Stimulated activated CD4-positive, alpha-beta T cell treated with anti-CD3 and anti-CD28 coated beads, Interleukin-2, amount 100 ng/mL, for 24 hours (primary cell): Measurements from ENCODE around the gene POR.

Experiments
- DNase-seq, 2 donors: peaks; one replicate each; pipeline ENCODE4 v3.0.0-alpha.2; 2020

POR gene

DNA sequence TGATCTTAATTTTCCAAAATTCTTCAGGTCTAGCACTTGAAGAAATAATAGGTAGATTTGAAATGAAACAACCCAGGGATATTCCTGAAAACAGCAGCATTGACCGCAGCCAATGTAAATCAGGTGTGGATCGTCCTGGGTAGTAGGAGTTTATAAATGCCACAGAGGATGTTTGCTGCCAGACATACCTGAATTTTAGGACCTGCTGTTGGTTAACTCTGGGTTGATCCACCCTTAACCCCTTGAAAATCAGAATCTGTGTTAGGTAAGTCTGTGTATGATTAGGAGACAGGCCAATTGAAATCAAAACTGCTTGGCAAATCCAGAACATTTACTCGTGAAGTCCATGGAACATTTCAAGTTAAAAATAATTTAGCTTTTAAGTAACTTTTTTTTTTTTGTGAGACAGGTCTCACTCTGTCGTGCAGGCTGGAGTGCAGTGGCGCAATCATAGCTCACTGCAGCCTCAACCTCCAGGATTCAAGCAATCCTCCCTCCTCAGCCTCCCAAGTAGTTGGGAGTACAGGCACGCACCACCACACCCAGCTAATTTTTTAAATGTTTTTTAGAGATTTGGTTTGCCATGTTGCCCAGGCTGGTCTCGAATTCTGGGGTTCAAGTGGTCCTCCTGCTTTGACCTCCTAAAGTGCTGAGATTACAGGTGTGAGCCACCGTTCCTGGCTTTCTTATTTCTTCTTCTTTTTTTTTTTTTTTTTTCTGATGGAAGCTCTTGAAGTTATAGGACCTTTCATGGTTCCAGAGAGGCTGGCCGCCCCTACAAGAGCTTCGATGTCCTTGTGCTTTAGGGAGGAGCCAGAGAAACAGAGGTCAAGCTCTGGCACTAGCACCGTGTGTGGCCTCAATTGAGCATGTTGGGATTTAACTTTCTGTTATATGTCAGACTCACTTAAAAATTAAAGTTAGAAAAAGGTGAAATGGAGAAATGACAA lies 2.0 kb downstream of the POR start:
- DNase-seq, result no peak

DNA sequence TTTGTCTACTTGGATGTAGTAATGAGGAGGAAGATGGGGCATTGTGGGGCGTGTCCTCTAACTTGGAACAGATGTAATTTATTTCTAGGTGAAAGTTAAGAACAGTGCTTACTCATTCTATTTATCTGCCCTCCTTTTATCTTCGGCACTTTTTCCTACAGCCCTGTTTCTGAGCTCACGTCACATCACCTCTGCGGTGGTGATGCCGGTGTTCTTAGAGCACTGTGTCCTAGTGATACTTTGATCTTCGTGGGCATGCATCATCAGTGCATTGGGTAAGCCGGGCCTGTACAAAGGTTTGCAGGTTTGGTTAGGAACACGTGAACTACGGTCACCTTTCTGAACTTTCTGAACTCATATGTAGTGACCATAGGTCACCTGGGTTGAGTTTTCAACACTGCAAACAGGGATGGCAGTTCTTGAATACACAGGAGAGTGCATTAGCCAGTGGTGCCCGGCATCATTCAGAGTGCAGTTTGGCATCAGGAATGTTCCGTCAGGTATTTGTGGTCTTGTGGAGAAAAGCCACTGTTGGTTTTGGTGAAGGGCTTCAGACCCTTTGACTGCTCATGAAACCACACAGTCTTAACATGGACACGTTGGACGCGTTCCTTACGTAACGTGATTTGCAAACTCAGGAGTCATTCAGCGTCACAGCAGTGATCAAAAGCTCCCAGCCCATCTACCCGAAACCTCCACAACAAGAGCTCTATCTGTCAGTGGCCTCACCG lies 5.6 kb downstream of the POR start:
- DNase-seq, result peak; percentile 30 to 46

DNA sequence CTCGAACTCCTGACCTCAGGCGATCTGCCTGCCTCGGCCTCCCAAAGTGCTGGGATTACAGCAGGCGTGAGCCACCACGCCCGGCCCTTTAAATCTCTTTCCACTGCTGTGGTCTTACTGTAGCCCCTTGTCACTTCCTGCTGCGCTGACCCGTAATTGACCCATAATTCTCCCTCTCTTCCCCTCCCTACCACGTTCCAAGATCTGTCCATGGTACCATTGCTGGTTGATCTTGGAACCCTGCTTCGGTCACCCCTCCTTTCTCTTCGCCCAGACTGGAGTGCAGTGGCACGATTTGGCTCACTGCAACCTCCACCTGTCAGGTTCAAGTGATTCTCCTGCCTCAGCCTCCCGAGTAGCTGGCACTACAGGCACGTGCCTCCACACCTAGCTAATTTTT lies 6.5 kb downstream of the POR start:
- DNase-seq, result no peak

DNA sequence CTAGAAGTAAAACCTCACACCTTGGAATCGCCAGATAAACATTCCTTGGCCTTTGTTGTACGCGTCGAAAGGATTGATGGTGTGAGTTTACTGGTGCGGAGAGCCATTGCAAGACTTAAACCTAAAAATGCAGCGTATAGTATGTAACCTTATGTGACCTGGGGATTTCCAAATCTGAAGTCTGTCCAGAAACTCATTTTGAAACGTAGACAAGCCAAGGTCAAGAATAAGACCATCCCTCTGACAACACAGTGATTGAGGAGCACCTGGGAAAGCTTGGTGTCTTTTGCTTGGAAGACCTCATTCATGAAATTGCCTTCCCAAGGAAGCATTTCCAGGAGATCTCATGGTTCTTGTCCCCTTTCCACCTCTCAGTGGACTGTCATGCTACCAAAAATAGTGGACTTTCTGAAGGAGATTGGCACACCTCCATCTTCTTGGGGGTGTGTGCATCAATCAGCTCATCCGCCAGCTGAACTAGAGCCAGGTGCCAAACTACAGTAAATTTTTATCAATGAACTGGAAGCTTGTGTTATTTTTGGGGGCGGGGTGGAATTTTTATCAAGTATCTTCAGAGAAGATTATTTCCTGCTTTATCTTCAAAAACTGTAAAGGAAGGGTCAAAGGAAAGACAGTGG lies 8.1 kb downstream of the POR start:
- DNase-seq, result no peak

DNA sequence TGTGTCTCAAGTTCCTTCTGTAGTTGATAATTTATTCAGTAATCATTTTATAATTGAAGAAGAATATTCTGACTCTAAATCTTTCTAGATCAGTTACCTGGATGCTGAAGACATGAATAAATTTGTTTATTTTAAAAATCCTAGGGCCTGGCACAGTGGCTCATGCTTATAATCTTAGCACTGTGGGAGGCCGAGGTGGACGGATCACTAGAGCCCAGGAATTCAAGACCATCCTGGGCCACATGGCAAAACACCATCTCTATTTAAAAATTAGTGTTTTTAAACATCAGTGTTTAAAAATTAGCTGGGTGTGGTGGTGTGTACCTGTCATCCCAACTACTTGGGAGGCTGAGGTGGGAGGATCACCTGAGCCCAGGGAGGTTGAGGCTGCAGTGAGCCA lies 9.3 kb downstream of the POR start:
- no peak for DNase-seq

DNA sequence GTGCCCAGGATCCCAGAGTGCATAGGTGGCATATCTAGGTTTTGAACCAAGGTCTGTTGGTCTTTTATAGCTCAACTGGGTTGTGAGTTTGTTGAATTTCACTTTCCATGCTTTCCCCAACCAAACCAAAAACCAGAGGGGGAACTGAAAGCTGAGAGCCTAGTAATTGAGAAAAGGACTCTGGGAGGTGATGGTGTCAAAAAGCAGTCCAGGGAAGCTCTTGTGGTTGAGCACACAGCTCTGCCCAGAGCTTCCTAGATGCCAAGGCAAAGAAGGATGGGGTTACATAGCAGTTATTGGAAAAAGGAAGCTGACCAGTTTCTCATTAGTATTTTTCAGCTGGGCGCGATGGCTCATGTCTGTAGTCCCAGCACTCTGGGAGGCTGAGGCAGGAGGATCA lies 9.9 kb downstream of the POR start:
- no peak for DNase-seq

DNA sequence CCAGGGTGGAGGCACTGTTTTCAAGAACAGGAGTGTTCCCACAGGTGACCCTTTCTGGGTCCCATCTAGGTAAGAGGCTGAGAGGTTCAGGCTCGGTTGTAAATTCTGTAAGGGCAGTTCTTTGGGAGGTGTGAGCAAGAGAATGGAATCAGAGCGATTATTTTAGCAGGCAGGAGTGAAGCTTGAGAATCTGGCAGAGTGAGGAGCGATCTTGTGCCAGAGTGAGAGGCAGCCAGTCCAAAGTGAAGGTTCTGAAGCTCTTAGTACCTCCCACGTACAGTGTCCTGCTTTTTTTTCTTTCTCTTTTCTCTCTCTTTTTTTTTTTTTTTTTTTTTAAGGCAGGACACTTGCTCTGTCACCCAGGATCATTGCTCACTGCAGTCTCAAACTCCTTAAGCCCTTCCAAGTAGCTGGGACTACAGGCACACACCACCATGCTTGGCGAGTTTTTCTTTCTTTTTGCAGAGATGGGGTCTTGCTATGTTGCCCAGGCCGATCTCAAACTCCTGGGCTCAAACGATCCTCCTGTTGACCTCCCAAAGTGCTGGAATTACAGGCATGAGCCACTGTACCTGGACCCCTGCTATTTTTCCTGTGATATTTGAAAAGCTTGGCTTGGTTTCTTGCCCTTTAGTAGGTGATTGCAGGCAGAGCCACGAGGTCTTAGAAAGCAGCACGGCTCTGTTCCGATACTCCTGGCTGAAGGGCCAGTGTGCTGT lies 10.9 kb downstream of the POR start:
- DNase-seq, result no peak

DNA sequence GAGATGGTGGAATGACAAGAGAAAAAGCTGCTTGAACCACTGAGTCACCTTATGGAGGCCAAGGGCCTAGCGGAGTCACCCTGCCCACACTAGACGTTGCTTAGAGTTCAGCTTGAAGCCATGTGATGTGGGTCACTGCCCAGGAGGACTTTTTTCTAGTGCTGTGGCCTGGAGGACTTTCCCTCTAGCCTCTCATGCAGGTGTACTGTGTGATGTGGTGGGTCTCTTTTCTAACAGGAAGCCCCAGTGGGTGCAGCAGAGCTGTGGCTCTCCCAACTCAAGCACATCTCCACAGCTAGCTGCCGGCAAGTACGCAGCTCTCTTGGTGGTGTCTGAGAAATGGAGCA lies 13.6 kb downstream of the POR start:
- no peak for DNase-seq

DNA sequence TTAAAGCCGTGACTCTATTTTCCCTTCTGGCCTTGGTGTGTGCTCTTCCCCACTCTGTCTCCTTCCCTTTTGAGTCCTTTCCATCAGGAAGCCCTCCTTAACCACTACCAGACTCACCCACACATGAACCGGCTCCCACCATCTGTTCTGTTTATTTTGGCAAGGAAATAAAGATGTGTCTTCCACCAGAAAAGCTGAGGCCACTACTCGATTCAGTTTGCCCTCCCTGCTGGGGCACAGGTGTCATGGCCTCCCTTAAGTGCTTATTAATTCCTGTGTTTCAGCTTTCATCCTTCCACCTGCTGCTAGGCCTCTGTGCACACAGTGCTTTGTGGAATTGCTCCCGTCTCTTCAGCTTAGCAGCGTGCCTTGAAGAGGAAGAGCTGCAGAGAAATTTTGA lies 16.7 kb downstream of the POR start:
- no peak for DNase-seq

DNA sequence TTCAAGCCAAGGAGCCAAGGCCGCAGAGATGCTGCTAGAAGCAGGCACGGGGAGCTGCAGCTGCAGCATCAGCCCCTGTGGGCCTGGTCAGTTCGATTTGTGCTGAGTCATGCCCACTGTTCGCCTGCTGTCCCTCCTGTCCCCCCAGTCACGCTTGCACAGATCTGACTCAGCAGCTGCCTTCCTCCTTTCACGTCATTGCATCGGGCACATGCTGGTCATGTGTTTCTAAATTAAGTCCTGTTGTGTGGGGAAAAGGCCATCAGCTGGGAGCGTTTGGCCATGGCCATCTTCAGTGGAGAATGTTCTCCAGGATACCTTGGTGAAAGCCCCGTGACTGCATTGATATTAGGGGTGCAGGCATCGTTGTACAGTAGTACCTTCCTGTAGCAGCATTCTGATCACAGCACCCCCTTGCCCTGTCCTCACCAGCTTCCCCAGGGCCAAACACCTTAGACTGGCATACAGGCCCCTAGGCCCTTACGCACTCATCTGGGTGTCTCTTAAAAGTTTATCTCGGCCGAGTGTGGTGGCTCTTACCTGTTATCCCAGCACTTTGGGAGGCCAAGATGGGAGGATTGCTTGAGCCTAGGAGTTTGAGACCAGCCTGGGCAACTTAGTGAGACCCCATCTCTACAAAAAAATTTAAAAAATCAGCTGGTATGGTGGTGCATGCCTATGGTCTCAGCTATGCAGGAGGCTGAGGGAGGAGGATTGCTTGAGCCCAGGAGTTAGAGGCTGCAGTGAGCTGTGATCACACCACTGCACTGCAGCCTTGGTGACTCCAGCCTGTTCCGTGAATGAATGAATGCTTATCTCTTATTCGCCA lies 23.2 kb downstream of the POR start:
- DNase-seq, result no peak

DNA sequence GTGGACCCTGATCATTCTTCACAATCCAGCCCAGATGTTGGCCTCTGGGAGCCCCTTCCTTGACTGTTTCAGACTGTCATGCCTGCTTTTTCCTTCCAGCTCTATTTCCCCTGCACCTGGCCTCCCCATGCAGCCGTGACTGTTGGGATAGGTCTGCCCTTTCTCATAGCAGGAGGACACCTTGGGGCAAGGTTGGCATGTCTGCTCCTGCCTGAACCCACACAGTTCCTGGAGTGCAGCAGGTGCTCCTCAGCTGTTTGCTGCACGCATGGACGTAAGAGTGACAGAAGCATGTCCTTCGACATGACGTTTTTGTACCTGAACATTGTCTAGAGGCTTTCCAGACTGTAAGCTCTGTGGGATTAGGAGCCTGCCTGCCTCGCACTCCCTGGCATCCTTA lies 24.0 kb downstream of the POR start:
- no peak for DNase-seq

DNA sequence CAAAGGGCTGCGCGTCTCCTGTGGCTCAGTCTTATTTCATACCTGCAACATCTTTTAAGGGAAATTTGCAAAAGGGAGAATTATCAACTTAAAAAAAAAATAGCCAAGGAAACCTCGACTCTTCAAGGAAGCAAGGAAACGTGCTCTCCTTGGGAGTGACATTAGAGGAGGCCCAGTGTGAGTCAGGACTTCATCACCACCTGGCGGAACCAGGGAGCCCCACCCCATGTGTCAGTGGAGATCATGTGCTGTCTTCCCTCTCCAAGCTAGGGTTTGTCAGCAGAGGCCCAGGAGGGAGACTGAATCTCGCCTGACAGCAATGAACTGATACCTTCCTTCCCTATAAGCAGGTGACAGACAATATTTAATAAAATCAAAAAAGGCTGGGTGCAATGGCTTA lies 28.9 kb downstream of the POR start:
- DNase-seq, result no peak

DNA sequence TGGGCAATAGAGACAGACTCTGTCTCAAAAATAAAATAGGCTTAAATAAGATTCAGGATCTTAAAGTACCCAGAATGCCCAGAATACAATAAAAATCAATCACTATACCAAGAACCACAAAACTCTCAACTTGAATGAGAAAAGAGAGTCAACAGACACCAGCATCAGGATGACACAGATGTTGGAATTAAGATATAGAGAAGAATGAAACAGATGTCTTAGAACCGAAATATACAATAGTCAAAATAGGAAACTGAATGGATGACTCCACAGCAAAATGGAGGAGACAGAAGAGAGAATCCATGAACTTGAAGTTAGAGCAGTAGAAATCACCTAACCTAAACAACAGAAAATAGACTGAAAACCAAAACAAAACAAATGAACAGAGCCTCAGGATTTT lies 29.6 kb downstream of the POR start:
- DNase-seq, result no peak

DNA sequence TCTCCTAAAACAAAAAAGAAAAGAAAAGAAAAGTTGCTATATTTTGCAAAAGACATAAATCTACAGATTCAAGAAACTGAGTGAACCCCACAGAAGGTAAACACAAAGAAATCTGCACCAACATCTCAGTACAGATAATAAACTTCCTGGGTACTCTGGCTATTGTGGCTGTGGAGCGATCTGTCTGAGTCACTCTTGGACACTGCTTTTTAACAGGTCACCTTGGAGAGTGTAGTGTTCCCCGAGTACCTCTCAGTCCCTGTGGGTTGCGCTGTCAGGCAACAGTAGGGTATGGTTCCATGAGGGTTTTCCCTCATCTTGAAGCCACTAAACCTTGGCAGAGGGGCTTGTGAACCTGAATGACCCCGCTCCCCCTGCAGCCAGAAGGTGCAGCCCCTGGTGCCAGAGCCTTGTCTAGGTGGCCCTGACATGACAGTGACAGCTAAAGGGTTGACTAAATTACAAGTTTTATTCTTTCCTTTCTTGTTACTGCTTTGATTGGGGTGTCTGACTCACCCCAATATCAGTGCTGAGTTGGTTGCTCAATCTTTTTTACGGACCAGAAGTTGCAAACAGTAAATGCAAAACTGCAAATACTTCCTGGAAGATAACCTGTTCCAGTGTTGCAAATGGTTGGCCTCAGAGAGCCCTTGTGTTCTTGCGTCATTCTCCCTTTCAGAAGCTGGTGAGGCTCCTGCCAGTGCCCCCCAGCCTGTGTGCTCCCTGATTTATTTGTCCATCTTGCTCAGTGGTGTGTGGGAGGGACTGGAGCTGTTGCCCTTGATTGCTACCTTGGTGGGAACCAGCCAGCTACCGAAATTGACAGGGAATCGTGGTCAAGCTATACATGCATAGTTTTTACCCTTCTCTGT lies 30.6 kb downstream of the POR start:
- no peak for DNase-seq

DNA sequence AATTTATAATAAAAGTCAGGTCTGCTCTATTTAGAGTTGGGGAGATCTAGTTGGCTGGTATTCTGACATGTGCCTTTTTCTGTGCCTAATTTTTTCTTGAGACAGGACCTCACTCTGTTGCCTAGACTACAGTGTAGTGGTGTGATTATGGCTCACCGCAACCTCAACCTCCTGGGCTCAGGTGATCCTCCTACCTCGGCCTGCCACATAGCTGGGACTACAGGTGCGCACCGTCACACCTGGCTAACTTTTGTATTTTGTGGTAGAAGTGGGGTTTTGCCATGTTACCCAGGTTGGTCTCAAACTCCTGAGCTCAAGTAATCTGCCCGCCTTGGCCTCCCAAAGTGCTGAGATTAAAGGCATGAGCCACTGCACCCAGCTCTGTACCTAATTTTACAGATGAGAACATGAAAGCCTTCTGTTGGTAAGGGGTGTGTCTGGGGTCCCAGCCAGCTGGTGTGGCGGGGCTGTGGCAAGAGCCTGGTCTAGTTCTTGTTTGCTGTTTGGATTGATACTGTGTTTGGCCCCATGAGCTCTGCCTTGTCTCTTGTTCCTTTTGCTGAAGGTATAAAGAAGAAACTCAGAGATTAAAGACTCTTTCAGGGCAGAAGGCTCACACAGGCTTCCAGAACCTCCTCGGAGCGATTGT lies 31.4 kb downstream of the POR start:
- no peak for DNase-seq

DNA sequence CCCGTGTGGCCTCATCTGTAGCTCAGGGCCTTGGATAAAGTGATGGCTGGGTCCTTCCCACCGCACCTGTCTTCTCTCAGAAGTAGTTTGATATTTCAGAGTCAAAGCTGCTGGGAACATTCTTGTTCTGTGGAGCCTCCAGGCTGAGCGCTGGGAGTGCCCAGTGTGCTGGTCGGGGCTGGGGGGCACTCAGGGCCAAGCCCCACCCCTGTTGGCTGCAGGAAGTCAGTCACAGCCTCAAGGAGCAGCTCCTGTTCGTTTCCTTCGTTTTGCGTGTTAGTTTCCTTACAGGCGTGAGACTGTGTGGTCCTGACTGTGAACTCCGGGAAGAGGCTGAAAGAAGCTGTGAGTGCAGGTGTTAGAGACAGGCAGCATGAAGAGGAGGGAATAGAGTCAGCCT lies 33.2 kb downstream of the POR start:
- DNase-seq, result no peak

DNA sequence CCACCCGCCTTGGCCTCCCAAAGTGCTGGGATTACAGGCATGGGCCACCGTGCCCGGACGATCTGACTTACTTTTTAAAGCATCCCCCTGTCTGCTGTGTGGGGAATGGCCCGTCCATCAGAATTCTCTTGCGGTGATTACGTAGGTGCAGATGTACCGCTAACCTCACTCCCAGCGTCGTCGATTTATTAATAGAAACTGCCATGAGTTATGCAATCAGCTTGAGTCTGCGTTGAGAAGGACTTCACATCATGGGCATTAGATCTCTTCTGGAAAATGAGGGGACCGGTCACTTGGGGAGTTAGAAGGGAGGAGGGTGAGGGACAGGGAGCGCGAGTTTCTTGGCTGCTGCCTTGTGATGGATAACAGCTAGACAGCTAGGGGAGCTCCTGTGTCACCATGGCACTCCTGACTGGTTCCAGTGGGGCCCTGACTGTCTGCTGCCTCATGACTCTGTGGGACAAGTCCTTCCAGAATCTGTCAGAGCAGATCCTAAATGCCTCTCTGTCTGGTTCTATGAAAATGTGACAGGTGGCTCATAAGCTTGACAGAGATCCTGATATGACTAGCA lies 35.2 kb downstream of the POR start:
- no peak for DNase-seq

DNA sequence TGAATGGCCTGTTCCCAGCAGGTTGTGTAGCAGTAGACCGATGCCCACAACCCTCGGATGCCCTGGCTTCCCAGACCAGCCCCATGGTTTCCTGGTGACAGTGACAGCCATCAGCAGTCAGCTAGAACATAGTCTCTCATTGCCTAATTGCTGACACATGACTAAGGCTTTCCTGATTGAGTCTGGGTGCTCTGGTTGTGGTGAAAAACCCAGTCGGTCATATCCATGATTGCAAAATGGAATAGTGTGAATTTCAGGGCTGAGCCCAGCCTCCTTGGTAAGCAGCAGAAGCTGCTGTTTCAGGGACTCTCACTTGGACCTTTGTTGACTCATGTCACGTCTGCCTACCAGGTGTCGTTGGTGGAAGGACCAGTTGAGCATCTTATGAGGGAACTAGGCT lies 36.6 kb downstream of the POR start:
- DNase-seq, result no peak

DNA sequence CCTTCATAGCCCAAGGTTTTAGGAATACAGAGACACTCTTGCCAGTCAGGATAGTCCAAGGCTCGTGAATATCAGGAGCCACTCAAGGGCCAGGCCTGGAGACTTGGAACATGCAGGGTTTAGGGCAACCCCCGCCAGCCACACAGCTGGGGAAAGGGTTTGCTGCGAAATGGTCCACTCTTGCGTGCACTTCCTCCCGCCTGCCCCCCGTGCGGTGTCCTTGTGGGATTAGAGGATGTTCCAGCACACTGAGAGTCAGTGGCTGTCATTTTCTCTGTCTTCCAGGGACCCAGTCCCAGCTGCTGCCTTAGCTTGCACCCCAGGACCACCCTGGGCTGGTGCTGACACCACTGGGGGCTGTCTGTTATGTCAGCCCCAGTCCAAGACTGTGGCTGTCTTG lies 38.5 kb downstream of the POR start:
- no peak for DNase-seq

DNA sequence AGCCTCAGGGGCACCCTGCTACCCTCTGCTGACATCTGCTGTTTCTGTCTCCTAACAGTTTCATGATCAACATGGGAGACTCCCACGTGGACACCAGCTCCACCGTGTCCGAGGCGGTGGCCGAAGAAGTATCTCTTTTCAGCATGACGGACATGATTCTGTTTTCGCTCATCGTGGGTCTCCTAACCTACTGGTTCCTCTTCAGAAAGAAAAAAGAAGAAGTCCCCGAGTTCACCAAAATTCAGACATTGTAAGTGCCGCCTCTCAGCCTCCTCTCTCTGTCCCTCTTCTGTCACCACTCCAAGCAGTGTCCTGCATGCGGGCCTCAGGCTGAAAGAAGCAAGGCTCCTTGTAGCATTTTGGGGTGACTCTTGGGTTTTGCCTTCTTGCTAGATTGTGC lies 39.0 kb downstream of the POR start:
- no peak for DNase-seq
